Heart left ventricle (tissue), 13 donors: ENCODE results near the gene FJX1.

Source experiments
- POLR2A ChIP-seq, 2 donors: fragments of 450-650 bp; IDR thresholded peaks; one replicate each; pipeline ENCODE4 v1.6.1; 2017; ENCODE audit warnings: antibody characterized with exemption in 2 of 2, mild to moderate bottlenecking in 2 of 2, moderate library complexity in 2 of 2
- TF ChIP-seq, protein P1 (sequence below), 12 donors: fragments of 200-600 bp; sonication (generic) in 4 of 12; IDR thresholded peaks; one replicate each; pipeline versions ENCODE4 v1.5.0 to v1.8.0; 2018 to 2022; ENCODE audit warnings: antibody characterized with exemption in 12 of 12, mild to moderate bottlenecking in 5 of 12
- donor health status: ischemic (EF 13 %, LVEDD 7.1; RV severe dilation, severe dysfunction).
- donor health status: DM: no; HTN: yes; CAD: no.
- donor health status: DM: no; HTN: no; CAD: no.
- donor health status: ischemic (EF 25% LVEDD 6.9; RV normal size, moderate dysfunction).
- donor health status: ischemic (EF 25% LVEDD 5.7; RV mildly dilated, moderate dysfunction).
- donor health status: ischemic (EF 35%, LVEDD 5.7; RV mildly dilated, moderate dysfunction).
- donor health status: nonischemic (EF 11% LVEDD 7.7; RV severe dilation, severe dysfunction).
- donor health status: DM: yes; HTN: yes; CAD: no.
- donor health status: PGD.
- donor health status: ischemic (EF 29% LVEDD 5.4; RV normal size, mild dysfunction).
- donor health status: nonischemic (EF 23%, LVEDD 6.1; RV moderate dilation, normal function).

DNA sequence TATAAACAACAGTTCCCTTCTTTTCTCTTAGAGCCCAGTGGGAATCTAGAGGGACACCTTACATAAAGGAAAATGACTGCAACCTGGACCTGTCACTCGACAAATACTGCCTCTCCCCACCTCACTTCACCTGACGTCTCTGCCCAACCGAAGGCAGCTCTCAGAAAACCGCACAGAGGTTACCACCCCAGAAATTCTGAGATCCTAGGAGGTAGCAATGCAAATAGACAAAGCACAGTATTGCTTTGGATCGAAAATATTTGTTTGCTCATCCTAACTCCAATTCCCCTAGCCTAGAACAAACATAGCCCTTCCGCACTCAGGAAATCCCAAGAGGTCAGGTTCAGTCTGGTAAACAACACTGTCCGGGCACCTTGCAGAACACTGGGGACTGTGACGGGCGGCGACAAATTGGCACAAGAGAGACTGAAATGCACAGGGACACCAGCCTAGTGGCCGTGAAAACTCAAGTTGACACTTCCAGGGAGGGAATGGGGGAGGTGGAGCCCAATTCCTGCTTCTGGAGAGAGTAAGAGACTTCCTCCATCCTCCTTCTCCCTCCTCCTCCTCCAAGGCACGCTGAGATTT lies 43.9 kb downstream of the FJX1 start:
- TF ChIP-seq, protein P1, sequence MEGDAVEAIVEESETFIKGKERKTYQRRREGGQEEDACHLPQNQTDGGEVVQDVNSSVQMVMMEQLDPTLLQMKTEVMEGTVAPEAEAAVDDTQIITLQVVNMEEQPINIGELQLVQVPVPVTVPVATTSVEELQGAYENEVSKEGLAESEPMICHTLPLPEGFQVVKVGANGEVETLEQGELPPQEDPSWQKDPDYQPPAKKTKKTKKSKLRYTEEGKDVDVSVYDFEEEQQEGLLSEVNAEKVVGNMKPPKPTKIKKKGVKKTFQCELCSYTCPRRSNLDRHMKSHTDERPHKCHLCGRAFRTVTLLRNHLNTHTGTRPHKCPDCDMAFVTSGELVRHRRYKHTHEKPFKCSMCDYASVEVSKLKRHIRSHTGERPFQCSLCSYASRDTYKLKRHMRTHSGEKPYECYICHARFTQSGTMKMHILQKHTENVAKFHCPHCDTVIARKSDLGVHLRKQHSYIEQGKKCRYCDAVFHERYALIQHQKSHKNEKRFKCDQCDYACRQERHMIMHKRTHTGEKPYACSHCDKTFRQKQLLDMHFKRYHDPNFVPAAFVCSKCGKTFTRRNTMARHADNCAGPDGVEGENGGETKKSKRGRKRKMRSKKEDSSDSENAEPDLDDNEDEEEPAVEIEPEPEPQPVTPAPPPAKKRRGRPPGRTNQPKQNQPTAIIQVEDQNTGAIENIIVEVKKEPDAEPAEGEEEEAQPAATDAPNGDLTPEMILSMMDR (IDR thresholded peaks at IDR 0.05), result no peak
- TF ChIP-seq POLR2A (IDR thresholded peaks at IDR 0.05), result no peak
